ENCODE data around the gene UROS. TPM values are rescaled to one million over a fixed set of nuclear protein-coding genes. Genes with fewer than 3 reads are reported as not detected.

UROS gene
- total RNA-seq, 2 donors from 2014 or later = 19.9 to 30.2 TPM

GRCh38 chr10:125848857-125849256, 25.8 kb upstream of the UROS start:
- intact Hi-C loops (cut with DNase I) = no loop called here

GRCh38 chr10:125848371-125848770, 25.3 kb upstream of the UROS start:
- Histone ChIP-seq H3K9ac (ENCODE audit: low read depth in 2 of 2, low read length in 2 of 2) (no peak overlapping the region), H3K36me3 (peaks cover 3% of the 10 kb centered on the region)
- intact Hi-C loops (cut with DNase I) = no loop called here

More at GRCh38 chr10:125848857-125849256, 25.8 kb upstream of the UROS start:
- H3K36me3 ChIP-seq = peaks cover 3% of the 10 kb centered on the region
- H3K4me3 ChIP-seq = no peak overlapping the region
- no peaks in the 10 kb centered on the region for H3K4me1 ChIP-seq
- TF ChIP-seq CTCF (IDR thresholded peaks at IDR 0.05) = no peak
- no peaks in the 10 kb centered on the region for H3K27me3 ChIP-seq
- H3K9me3 ChIP-seq = no peaks in the 10 kb centered on the region
- no peak for DNase-seq
- H3K27ac ChIP-seq = no peak overlapping the region
- H3K9ac ChIP-seq (ENCODE audit: low read depth in 2 of 2, low read length in 2 of 2) = no peak overlapping the region

GRCh38 chr10:125846894-125847293, 23.8 kb upstream of the UROS start:
- H3K27ac ChIP-seq = no peak overlapping the region
- intact Hi-C loops (cut with DNase I) = no loop called here
- H3K27me3 ChIP-seq = no peaks in the 10 kb centered on the region
- H3K4me1 ChIP-seq = no peaks in the 10 kb centered on the region
- H3K9me3 ChIP-seq = no peaks in the 10 kb centered on the region
- no peak for DNase-seq
- no peaks in the 10 kb centered on the region for H3K36me3 ChIP-seq
- H3K4me3 ChIP-seq = no peak overlapping the region
- H3K9ac ChIP-seq (ENCODE audit: low read depth in 2 of 2, low read length in 2 of 2) = no peak overlapping the region
- TF ChIP-seq CTCF (IDR thresholded peaks at IDR 0.05) = no peak

More at GRCh38 chr10:125848371-125848770, 25.3 kb upstream of the UROS start:
- H3K27ac ChIP-seq = no peak overlapping the region
- no peaks in the 10 kb centered on the region for H3K27me3 ChIP-seq
- no peak overlapping the region for H3K4me3 ChIP-seq
- no peak for DNase-seq
- H3K9me3 ChIP-seq = no peaks in the 10 kb centered on the region
- no peak for TF ChIP-seq CTCF (IDR thresholded peaks at IDR 0.05)
- no peaks in the 10 kb centered on the region for H3K4me1 ChIP-seq

GRCh38 chr10:125845617-125846016, 22.6 kb upstream of the UROS start:
- intact Hi-C loops (cut with DNase I) = no loop called here
- H3K27me3 ChIP-seq = no peaks in the 10 kb centered on the region
- no peak for DNase-seq
- no peak for TF ChIP-seq CTCF (IDR thresholded peaks at IDR 0.05)
- H3K27ac ChIP-seq = no peak overlapping the region
- H3K9me3 ChIP-seq = no peaks in the 10 kb centered on the region
- H3K4me1 ChIP-seq = no peaks in the 10 kb centered on the region
- H3K36me3 ChIP-seq = peaks cover under 1% of the 10 kb centered on the region
- H3K4me3 ChIP-seq = no peak overlapping the region
- H3K9ac ChIP-seq (ENCODE audit: low read depth in 2 of 2, low read length in 2 of 2) = no peak overlapping the region

- Histone ChIP-seq H3K27ac (no peak overlapping the region), H3K4me3 (no peak overlapping the region), H3K9ac (ENCODE audit: low read depth in 2 of 2, low read length in 2 of 2) (no peak overlapping the region), H3K9me3 (no peaks in the 10 kb centered on the region), H3K36me3 (peaks cover 8% of the 10 kb centered on the region), H3K27me3 (no peaks in the 10 kb centered on the region), H3K4me1 (no peaks in the 10 kb centered on the region)
- DNase-seq = no peak
- no peak for TF ChIP-seq CTCF (IDR thresholded peaks at IDR 0.05)
- intact Hi-C loops (cut with DNase I) = no loop called here
Observed at GRCh38 chr10:125844751-125845221, 21.7 kb upstream of the UROS start.

Measured in colonic mucosa (tissue), 4 donors.